GM12891 (cell line): ENCODE measurements around the gene RHEB.

Experiments
- POLR2A ChIP-seq: IDR thresholded peaks from 2 replicates; pipeline ENCODE4 v1.6.1; 2011; ENCODE audit warnings: low read depth, low read length, control low read depth
- POLR2AphosphoS5 ChIP-seq: IDR thresholded peaks from 2 replicates; pipeline ENCODE4 v1.6.1; 2011; ENCODE audit warnings: low read depth, low read length, control low read depth
- SPI1 ChIP-seq: IDR thresholded peaks from 2 replicates; pipeline ENCODE4 v1.6.1; 2011; ENCODE audit warnings: low read depth, low read length, control low read depth
- TAF1 ChIP-seq: IDR thresholded peaks from 2 replicates; pipeline ENCODE4 v1.6.1; 2011; ENCODE audit warnings: low read depth, low read length, control low read depth

- TF ChIP-seq TAF1 (no peak), POLR2A (no peak), POLR2AphosphoS5 (no peak), SPI1 (no peak)
Observed at GRCh38 chr7:151486074-151486473, 33.6 kb downstream of the RHEB start.
